HFFc6 (cell line): ENCODE measurements around the gene FASTKD3. TPM values are rescaled to one million over a fixed set of nuclear protein-coding genes. Genes with fewer than 3 reads are reported as not detected.

Source experiments
- DNase-seq: peaks from one replicate; pipeline ENCODE4 v3.0.0-alpha.2; 2018
- H3K27ac Mint-ChIP-seq: 2 replicates; pipeline ENCODE4 v1.8.0; 2020; ENCODE audit warnings: mild to moderate bottlenecking, mixed read lengths
- H3K27me3 Mint-ChIP-seq: 2 replicates; pipeline ENCODE4 v1.8.0; 2021; ENCODE audit warnings: mild to moderate bottlenecking, moderate library complexity, mixed read lengths; ENCODE audit not compliant: insufficient read depth
- H3K36me3 Mint-ChIP-seq: 2 replicates; pipeline ENCODE4 v1.8.0; 2021; ENCODE audit warnings: low read depth, mixed read lengths
- H3K4me1 Mint-ChIP-seq: 2 replicates; pipeline ENCODE4 v1.8.0; 2020; ENCODE audit warnings: low read depth, mixed read lengths
- H3K4me3 Mint-ChIP-seq: 2 replicates; pipeline ENCODE4 v1.8.0; 2020; ENCODE audit warnings: mild to moderate bottlenecking, moderate library complexity, mixed read lengths
- H3K9me3 Mint-ChIP-seq: 2 replicates; pipeline ENCODE4 v1.8.0; 2020; ENCODE audit warnings: mild to moderate bottlenecking, mixed read lengths
- total RNA-seq, 6 experiments: library from RNA; stranded (reverse); fragmentation: NEBNext Ultra II Directional; extraction: Animal tissue kit (Norgen Biotek cat#: 25700); gene quantifications; 2 replicates in 1 of 6; 3 replicates in 5 of 6; pipeline ENCODE4 v1.2.3, GENCODE V29; 2021
- TF ChIP-seq, protein P1 (sequence below): fragments of 200-600 bp; sonication (generic); IDR thresholded peaks from 2 replicates; pipeline ENCODE4 v1.5.0; 2021; ENCODE audit warnings: antibody characterized with exemption, mild to moderate bottlenecking

The FASTKD3 gene
- total RNA-seq, 6 experiments from 2014 or later = 6.6 to 8.5 (median 7.9) TPM

DNA sequence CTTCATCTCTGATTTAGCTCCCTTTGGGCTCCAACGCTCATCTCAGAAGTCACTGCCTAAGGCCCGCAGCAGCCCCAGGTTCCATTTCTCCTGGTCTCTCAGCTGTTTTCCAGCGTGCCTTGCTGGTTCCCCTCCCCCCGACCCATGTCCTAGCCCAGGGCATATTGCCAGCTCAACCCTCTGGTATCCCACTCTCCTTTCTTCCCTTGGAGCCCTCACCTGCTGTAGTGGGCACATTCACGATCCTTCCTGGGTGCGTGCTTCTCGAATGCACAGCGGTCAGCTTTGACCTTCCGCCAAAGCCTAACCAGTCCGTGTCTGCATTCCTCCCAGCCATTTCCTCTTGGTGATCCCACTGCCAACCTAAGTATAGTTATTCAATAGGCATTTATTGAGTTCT, 54.0 kb downstream of the FASTKD3 start:
- Mint-ChIP-seq H3K36me3 (no peaks in the 10 kb centered on the region), H3K27ac (no peak overlapping the region), H3K4me1 (no peaks in the 10 kb centered on the region; the same call in 1 of the 2 replicates), H3K9me3 (no peaks in the 10 kb centered on the region), H3K4me3 (no peak overlapping the region), H3K27me3 (peaks cover 5% of the 10 kb centered on the region; the same call in 1 of the 2 replicates)
- DNase-seq = no peak
- TF ChIP-seq, protein P1, sequence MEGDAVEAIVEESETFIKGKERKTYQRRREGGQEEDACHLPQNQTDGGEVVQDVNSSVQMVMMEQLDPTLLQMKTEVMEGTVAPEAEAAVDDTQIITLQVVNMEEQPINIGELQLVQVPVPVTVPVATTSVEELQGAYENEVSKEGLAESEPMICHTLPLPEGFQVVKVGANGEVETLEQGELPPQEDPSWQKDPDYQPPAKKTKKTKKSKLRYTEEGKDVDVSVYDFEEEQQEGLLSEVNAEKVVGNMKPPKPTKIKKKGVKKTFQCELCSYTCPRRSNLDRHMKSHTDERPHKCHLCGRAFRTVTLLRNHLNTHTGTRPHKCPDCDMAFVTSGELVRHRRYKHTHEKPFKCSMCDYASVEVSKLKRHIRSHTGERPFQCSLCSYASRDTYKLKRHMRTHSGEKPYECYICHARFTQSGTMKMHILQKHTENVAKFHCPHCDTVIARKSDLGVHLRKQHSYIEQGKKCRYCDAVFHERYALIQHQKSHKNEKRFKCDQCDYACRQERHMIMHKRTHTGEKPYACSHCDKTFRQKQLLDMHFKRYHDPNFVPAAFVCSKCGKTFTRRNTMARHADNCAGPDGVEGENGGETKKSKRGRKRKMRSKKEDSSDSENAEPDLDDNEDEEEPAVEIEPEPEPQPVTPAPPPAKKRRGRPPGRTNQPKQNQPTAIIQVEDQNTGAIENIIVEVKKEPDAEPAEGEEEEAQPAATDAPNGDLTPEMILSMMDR = no peak

DNA sequence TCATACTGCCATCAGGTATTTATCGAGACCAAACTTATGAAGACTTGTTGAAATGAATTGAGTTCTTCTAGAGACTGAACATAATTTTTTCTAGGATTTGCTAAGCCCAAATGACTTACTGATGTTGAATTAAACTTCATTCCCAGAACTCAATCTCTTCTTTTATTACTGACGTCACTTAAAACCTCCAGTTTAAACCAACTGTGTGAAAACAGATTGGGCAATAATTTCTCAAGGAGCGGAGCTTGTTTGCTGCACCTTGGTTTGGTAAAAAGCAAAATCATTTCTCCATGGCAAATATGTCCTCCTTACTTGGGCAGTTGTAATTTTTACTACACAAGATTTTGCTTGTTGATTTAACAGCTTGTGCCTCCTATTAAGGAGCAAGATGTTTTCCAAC, 55.3 kb downstream of the FASTKD3 start:
- peaks cover 5% of the 10 kb centered on the region; the same call in 1 of the 2 replicates for H3K27me3 Mint-ChIP-seq
- H3K4me3 Mint-ChIP-seq = no peak overlapping the region
- TF ChIP-seq, protein P1 = no peak
- H3K4me1 Mint-ChIP-seq = no peaks in the 10 kb centered on the region; the same call in 1 of the 2 replicates
- DNase-seq = no peak
- H3K27ac Mint-ChIP-seq = no peak overlapping the region
- no peaks in the 10 kb centered on the region for H3K36me3 Mint-ChIP-seq
- H3K9me3 Mint-ChIP-seq = no peaks in the 10 kb centered on the region; the same call in 1 of the 2 replicates

DNA sequence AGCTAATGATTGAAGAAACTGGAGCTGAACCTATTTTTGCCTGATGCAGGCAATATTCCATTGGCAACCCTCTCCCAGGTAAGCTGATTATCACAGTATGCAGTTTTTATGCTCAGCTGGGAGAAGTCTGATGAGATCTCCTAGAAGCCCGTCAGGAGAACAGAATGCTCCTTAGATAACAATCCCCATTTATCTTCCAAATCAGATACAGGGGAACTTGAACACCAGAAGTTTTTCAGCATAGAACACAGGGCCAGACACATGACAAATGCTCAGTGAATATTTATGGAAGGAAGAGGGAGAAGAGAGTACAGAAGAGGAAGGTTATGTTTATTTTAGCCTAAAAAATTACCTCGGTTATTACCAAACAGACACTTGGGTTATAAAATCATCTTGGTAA, 55.8 kb downstream of the FASTKD3 start:
- Mint-ChIP-seq H3K4me3 (no peak overlapping the region), H3K27me3 (peaks cover 5% of the 10 kb centered on the region; the same call in 1 of the 2 replicates), H3K9me3 (no peaks in the 10 kb centered on the region; the same call in 1 of the 2 replicates), H3K36me3 (no peaks in the 10 kb centered on the region), H3K4me1 (no peaks in the 10 kb centered on the region; the same call in 1 of the 2 replicates), H3K27ac (no peak overlapping the region)
- no peak for DNase-seq
- TF ChIP-seq, protein P1 = no peak

DNA sequence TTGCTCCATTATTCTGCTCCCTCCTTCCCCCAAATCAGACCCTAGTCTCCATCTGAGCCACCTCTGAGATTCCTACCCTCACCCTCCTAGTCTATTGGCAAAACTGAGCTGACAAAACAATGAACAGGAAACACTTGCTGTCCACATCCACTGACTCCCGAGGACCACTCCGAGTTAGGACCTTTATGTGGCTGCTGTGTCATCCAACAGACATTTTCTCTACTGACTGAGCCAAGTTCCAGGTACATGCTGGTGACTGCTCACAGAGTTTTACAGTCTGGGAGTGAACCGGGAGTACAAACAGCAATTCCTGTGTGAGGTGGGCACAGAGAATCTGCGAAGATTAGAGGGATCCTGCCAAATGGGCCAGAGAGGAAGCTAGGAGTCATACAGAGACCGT, 57.1 kb downstream of the FASTKD3 start:
- no peak for DNase-seq
- Mint-ChIP-seq H3K9me3 (no peaks in the 10 kb centered on the region; the same call in 1 of the 2 replicates), H3K27me3 (peaks cover 5% of the 10 kb centered on the region; the same call in 1 of the 2 replicates), H3K36me3 (no peaks in the 10 kb centered on the region), H3K4me1 (no peaks in the 10 kb centered on the region; the same call in 1 of the 2 replicates), H3K27ac (no peak overlapping the region), H3K4me3 (no peak overlapping the region)
- TF ChIP-seq, protein P1 = no peak

Other genes with a start within 250 kb of the FASTKD3 start
- gene CFAP90, start 17.9 kb downstream of the FASTKD3 start, total RNA-seq = not detected
- 10 to 100 TPM; 33.8 to 44.1 (median 37.0) TPM for gene MTRR, start 117 bp upstream of the FASTKD3 start, total RNA-seq